GM18519 (cell line): Measurements from ENCODE around the gene MARCHF4.

ENCODE experiments used
- ATAC-seq: cut with Tn5 transposase; IDR thresholded peaks from one replicate; pipeline ENCODE4 v1.9.1; 2021; ENCODE audit warnings: mild to moderate bottlenecking, moderate library complexity; ENCODE audit not compliant: unreplicated experiment, low FRiP score

The MARCHF4 gene

DNA sequence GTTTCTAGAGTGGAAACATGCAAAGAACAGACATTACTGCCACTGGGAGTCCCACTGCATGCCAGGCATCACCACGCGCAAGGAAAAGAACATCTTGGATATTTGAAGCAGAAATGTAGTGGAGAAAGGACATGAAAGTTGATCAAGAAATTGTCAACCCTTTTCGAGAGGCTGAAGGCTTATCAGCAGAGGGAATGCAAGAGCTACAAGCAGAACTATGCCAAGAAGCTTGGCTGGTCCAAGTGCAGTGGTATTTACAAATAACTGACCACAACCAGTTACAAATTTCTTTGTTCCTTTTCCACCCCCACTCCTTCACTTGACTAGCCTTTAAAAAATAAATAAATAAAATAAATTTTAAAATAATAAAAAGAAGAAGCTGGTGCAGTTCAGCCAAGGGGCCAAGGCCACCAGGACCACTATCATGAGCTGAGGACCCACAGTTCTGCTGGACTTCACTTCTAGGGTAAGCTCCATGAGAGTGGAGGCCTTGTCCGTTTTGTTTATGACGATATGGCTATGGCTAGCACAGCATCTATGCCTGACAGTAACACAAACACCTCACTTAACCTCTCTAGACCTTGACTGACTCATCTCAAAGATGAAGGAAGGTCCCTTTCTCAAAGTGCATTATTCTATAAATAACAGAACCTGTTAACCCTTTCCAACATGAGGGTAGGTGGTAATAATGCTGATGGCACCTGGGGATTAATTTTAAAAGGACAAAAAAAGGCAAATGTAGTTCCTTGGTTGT is 20.9 kb downstream of the MARCHF4 start:
- no peak for ATAC-seq

GRCh38 chr2:216350214-216350791 is 22.0 kb downstream of the MARCHF4 start:
- ATAC-seq: no peak

DNA sequence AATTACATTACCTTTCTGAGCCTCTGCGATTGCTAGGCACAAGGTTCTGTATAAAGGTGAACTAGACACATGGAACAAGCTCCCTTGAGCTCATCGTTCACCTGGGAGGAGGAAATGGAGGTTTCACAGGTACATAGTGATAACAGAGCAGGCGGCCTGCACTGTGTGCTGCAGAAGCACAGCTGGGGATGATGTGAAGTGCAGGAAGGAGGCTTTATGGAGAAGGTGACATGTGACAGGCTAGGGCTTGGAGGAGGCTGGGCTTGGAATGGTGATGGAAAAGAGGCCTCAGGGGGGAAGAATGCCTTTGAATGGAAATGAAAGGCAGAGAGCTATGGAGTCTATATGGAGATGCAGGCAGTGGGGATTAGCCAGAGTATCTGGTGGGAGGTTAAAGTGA is 22.9 kb downstream of the MARCHF4 start:
- no peak for ATAC-seq

- no peak for ATAC-seq
Observed at GRCh38 chr2:216348756-216349308, 23.5 kb downstream of the MARCHF4 start.

DNA sequence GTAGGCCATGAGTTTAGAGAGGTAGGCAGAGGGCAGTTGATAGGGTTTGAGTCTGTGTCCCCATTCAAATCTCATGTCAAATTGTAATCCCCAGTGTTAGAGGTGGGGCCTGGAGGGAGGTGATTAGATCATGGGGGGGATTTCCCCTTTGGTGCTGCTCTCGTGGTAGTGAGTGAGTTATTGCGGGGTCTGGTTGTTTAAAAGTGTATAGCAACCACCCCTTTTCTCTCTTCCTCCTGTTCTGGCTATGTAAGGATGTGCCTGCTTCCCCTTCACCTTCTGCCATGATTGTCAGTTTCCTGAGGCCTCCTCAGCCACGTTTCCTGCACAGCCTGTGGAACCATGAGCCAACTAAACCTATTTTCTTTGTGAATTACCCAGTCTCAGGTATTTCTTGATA is 25.5 kb downstream of the MARCHF4 start:
- no peak for ATAC-seq

DNA sequence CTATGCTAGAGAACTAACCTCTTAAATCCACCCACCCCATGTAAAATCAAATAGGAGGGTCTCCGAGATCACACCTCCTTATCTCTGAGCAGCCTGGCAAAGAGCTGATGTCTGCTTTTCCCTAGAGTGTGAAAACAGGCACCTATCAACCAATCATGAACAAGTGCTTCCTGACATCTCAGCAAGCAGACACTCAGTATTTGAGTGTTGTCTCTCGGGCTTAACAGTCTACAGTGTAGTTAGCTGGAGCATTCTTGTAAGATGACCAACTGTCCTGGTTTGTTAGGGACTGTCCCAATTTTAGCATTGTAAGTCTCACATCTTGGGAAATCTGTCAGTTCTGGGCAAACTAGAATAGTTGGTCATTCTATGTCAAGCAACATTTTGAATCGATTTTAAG is 26.4 kb downstream of the MARCHF4 start:
- no peak for ATAC-seq

DNA sequence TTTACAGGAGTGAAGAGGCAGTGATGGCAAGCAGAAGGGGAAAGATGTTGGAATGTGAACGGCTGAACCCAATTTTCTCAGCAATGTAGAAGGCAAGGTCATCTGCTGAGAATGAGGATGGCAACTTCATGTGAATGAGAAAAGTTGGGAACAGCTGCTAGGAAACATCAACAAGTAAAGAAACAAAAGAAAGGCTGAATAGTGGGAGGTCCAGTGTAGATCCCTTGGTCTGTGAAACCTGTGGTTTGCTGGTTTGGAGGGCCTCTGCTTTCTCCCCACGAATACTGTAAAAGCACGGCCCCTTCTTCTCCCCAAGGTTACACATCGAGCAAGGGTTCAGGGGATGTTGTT is 27.4 kb downstream of the MARCHF4 start:
- ATAC-seq: no peak

GRCh38 chr2:216344206-216344949 is 27.9 kb downstream of the MARCHF4 start:
- no peak for ATAC-seq

DNA sequence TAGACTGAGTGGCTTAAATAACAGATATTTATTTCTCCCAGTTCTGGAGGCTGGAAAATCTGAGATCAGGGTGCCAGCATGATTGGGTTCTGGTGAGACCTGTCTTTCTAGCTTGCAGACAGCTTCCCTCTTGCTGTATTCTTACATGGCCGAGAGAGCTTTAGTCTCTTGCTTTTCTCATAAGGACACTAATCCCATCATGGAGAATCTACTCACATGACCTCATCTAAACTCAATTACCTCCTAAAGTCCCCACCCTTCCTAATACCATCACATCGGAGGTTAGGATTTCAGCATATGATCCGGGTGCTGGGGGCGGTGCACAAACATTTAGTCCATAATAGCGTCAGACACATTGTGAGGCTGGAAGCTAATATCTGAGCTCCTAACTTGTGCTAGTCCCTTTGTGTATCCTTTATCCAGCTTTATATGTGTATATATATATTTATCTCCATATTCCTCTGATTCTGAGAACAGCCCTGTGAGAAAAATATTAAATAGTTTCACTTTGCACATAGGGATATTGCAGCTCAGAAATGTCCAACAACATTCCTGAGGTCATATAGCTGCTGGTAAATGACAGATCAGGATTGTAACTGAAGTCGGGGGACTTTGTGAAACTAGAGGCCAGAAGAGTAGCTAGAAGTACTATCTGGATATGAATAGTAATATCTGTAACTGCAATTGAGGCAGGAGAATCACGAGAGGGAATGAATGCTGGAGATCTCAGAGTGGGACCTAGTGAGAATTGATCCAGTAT is 28.9 kb downstream of the MARCHF4 start:
- ATAC-seq: no peak

- no peak for ATAC-seq
Observed at GRCh38 chr2:216341121-216341520, 31.2 kb downstream of the MARCHF4 start.

- ATAC-seq: no peak
Observed at GRCh38 chr2:216340280-216340631, 32.0 kb downstream of the MARCHF4 start.

DNA sequence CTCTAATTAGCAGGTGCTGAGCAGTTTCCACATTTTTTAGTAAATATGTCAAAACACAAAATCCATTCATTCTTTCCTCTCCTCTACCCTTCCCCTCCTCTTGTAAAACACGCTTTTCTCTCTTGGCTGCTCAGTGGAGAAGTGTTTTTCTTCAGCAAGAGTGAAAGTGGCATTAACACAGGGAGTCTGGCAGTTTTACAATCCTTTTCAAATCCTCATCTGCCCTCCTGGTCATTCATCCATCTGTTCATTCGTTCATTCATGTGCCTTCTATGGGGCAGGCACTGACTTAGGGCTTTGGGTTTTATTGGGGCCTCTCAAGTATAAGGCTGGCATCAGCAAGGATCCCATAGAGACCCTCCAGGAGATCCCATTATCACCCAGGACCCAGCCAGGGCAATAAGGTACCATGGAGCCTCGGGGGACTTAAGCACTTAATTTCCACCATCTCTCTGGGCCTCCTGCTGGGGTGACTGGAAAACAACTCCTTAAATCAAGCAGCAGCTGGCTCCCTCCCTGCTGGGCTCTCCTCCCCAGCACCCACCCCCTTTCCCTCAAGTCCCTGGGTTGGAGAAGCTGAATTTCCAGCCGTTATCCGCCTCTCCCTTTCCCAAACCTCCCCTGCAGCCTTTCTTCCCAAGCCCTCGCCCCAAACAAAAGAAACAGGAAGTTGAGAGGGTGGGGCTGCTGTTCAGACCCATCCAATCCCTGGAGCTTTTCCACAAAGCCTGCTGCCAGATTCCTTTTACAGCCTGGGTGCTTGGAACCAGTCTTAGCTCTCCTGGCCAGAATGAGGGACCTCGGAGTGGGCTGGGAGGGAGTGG is 32.6 kb downstream of the MARCHF4 start:
- no peak for ATAC-seq

DNA sequence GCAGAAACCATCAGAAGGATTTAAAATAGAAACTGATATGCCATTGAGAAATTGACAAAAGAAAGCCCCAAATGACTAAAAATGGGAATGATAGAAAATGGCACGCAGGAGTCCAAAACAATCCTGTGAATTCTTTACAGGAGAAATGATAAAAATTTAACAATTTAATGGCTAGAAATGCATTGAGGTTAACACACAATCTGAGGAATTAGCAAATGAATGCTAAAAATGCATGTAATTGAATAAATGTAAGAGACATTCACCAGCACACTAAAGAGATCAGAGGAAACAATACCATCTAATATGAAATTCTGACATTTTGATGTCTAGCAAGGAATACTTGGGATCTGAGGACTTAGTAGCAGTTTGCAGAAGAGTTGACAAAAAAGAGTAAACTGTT is 37.0 kb downstream of the MARCHF4 start:
- ATAC-seq: no peak

- ATAC-seq: no peak
Observed at GRCh38 chr2:216328347-216328746, 43.9 kb downstream of the MARCHF4 start.

GRCh38 chr2:216327447-216327935 is 44.8 kb downstream of the MARCHF4 start:
- ATAC-seq: no peak
